Measurements from ENCODE around the gene HCK.

Gene HCK

GRCh38 chr20:32018269-32019155, 33.5 kb upstream of the HCK start:
- Histone ChIP-seq H3K27me3 (ENCODE audit: low read length) (no peaks in the 10 kb centered on the region), H3K9ac (ENCODE audit: low read length) (peak overlapping the region; percentile 64), H3K4me3 (ENCODE audit: insufficient read depth, low read length, poor library complexity, severe bottlenecking) (peak overlapping the region; percentile 84), H4K20me1 (ENCODE audit: low read depth, low read length) (no peaks in the 10 kb centered on the region), H3K4me2 (ENCODE audit: low read depth, low read length, poor library complexity, severe bottlenecking) (peak overlapping the region; percentile 83), H3K9me3 (ENCODE audit: insufficient read depth, low read length) (no peaks in the 10 kb centered on the region), H3K79me2 (ENCODE audit: insufficient read depth, low read length) (no peaks in the 10 kb centered on the region), H2AFZ (ENCODE audit: low read depth, low read length, severe bottlenecking) (peak overlapping the region; percentile 89), H3F3A (ENCODE audit: insufficient read depth) (peaks cover 8% of the 10 kb centered on the region; the same call in 1 of the 2 replicates), H3K9me2 (replicated peaks; ENCODE audit: insufficient read depth, low read length) (no peaks in the 10 kb centered on the region), H3K27ac (ENCODE audit: low read depth, low read length) (no peak overlapping the region), H3K36me3 (ENCODE audit: low read length) (no peaks in the 10 kb centered on the region)
- no peak for TF ChIP-seq EZH2phosphoT487 (conservative IDR thresholded peaks at IDR 0.05; ENCODE audit: low read length)
- TF ChIP-seq, protein P1, sequence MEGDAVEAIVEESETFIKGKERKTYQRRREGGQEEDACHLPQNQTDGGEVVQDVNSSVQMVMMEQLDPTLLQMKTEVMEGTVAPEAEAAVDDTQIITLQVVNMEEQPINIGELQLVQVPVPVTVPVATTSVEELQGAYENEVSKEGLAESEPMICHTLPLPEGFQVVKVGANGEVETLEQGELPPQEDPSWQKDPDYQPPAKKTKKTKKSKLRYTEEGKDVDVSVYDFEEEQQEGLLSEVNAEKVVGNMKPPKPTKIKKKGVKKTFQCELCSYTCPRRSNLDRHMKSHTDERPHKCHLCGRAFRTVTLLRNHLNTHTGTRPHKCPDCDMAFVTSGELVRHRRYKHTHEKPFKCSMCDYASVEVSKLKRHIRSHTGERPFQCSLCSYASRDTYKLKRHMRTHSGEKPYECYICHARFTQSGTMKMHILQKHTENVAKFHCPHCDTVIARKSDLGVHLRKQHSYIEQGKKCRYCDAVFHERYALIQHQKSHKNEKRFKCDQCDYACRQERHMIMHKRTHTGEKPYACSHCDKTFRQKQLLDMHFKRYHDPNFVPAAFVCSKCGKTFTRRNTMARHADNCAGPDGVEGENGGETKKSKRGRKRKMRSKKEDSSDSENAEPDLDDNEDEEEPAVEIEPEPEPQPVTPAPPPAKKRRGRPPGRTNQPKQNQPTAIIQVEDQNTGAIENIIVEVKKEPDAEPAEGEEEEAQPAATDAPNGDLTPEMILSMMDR (IDR thresholded peaks at IDR 0.05; ENCODE audit: insufficient read depth, low read length, poor library complexity, severe bottlenecking): no peak

GRCh38 chr20:32019156-32019510, 32.9 kb upstream of the HCK start:
- Histone ChIP-seq H3K9me2 (replicated peaks; ENCODE audit: insufficient read depth, low read length) (no peaks in the 10 kb centered on the region), H3K36me3 (ENCODE audit: low read length) (no peaks in the 10 kb centered on the region), H3K4me3 (ENCODE audit: insufficient read depth, low read length, poor library complexity, severe bottlenecking) (peak overlapping the region; percentile 84), H4K20me1 (ENCODE audit: low read depth, low read length) (no peaks in the 10 kb centered on the region), H3K9ac (ENCODE audit: low read length) (peak overlapping the region; percentile 64; the same call in 1 of the 2 replicates), H3F3A (ENCODE audit: insufficient read depth) (peaks cover 8% of the 10 kb centered on the region; the same call in 1 of the 2 replicates), H3K27ac (ENCODE audit: low read depth, low read length) (no peak overlapping the region), H3K9me3 (ENCODE audit: insufficient read depth, low read length) (no peaks in the 10 kb centered on the region), H3K4me2 (ENCODE audit: low read depth, low read length, poor library complexity, severe bottlenecking) (peak overlapping the region; percentile 83), H2AFZ (ENCODE audit: low read depth, low read length, severe bottlenecking) (no peak overlapping the region), H3K27me3 (ENCODE audit: low read length) (no peaks in the 10 kb centered on the region), H3K79me2 (ENCODE audit: insufficient read depth, low read length) (no peaks in the 10 kb centered on the region)
- no peak for TF ChIP-seq EZH2phosphoT487 (conservative IDR thresholded peaks at IDR 0.05; ENCODE audit: low read length)
- TF ChIP-seq, protein P1 (IDR thresholded peaks at IDR 0.05; ENCODE audit: insufficient read depth, low read length, poor library complexity, severe bottlenecking): no peak

GRCh38 chr20:32019563-32020463, 32.2 kb upstream of the HCK start:
- H3K79me2 ChIP-seq (ENCODE audit: insufficient read depth, low read length): no peaks in the 10 kb centered on the region
- H3K9me2 ChIP-seq (replicated peaks; ENCODE audit: insufficient read depth, low read length): no peaks in the 10 kb centered on the region
- no peaks in the 10 kb centered on the region for H3K36me3 ChIP-seq (ENCODE audit: low read length)
- no peaks in the 10 kb centered on the region for H3K27me3 ChIP-seq (ENCODE audit: low read length)
- H2AFZ ChIP-seq (ENCODE audit: low read depth, low read length, severe bottlenecking): no peak overlapping the region
- H3K4me3 ChIP-seq (ENCODE audit: insufficient read depth, low read length, poor library complexity, severe bottlenecking): peak overlapping the region; percentile 84
- no peaks in the 10 kb centered on the region for H3K9me3 ChIP-seq (ENCODE audit: insufficient read depth, low read length)
- no peak overlapping the region for H3K27ac ChIP-seq (ENCODE audit: low read depth, low read length)
- H3K9ac ChIP-seq (ENCODE audit: low read length): peak overlapping the region; percentile 64; the same call in 1 of the 2 replicates
- no peaks in the 10 kb centered on the region for H4K20me1 ChIP-seq (ENCODE audit: low read depth, low read length)
- no peak for TF ChIP-seq EZH2phosphoT487 (conservative IDR thresholded peaks at IDR 0.05; ENCODE audit: low read length)
- TF ChIP-seq, protein P1 (IDR thresholded peaks at IDR 0.05; ENCODE audit: insufficient read depth, low read length, poor library complexity, severe bottlenecking): no peak
- peaks cover 8% of the 10 kb centered on the region; the same call in 1 of the 2 replicates for H3F3A ChIP-seq (ENCODE audit: insufficient read depth)
- peak overlapping the region; percentile 83 for H3K4me2 ChIP-seq (ENCODE audit: low read depth, low read length, poor library complexity, severe bottlenecking)
